Lung (tissue), 12 donors: Measurements from ENCODE around the gene TNFRSF4. TPM values are rescaled to one million over a fixed set of nuclear protein-coding genes. Genes with fewer than 3 reads are reported as not detected.

Source experiments
- ATAC-seq: fragments of 200-7000 bp; cut with Tn5 transposase; one replicate; pipeline ENCODE4 v1.9.1; 2020; ENCODE audit warnings: moderate number of reproducible peaks; ENCODE audit not compliant: insufficient read depth, low FRiP score
- DNase-seq, 3 donors: peaks; one replicate each; pipeline ENCODE4 v3.0.0-alpha.2; 2013 to 2017
- H3K27ac ChIP-seq, 2 donors: one replicate each; pipeline ENCODE4 v1.5.1; 2013; ENCODE audit warnings: mild to moderate bottlenecking in 2 of 2, moderate library complexity in 2 of 2, control low read depth in 1 of 2, inconsistent platforms in 1 of 2, low read depth in 1 of 2, low read length in 1 of 2
- H3K27me3 ChIP-seq, 3 donors: one replicate each; pipeline ENCODE4 v1.5.1; 2013; ENCODE audit warnings: low read length in 2 of 3; ENCODE audit not compliant: control insufficient read depth in 3 of 3, insufficient read depth in 3 of 3
- H3K36me3 ChIP-seq, 4 donors: one replicate each; pipeline ENCODE4 v1.5.1; 2013; ENCODE audit warnings: low read length in 4 of 4, mild to moderate bottlenecking in 1 of 4, moderate library complexity in 1 of 4; ENCODE audit not compliant: control insufficient read depth in 4 of 4, insufficient read depth in 4 of 4
- H3K4me1 ChIP-seq, 5 donors: one replicate each; pipeline ENCODE4 v1.5.1; 2013; ENCODE audit warnings: low read length in 5 of 5, mild to moderate bottlenecking in 2 of 5, moderate library complexity in 1 of 5; ENCODE audit not compliant: control insufficient read depth in 5 of 5, insufficient read depth in 5 of 5
- H3K4me3 ChIP-seq: one replicate; pipeline ENCODE4 v1.5.1; 2013; ENCODE audit warnings: mild to moderate bottlenecking, control low read depth, moderate library complexity
- H3K9ac ChIP-seq, 2 donors: one replicate each; pipeline ENCODE4 v1.5.1; 2013; ENCODE audit warnings: low read length in 2 of 2, control low read depth in 1 of 2; ENCODE audit not compliant: insufficient read depth in 1 of 2
- H3K9me3 ChIP-seq, 4 donors: one replicate each; pipeline ENCODE4 v1.5.1; 2013; ENCODE audit warnings: low read length in 3 of 4, mild to moderate bottlenecking in 1 of 4, moderate library complexity in 1 of 4; ENCODE audit not compliant: control insufficient read depth in 4 of 4, insufficient read depth in 3 of 4
- CTCF ChIP-seq: IDR thresholded peaks from 2 replicates; pipeline ENCODE4 v1.5.1; 2012; ENCODE audit warnings: mild to moderate bottlenecking; ENCODE audit errors: control extremely low read depth, extremely low read depth
- WGBS, 2 donors: extraction: QIAGEN DNeasy Blood & Tissue Kit; methylation state at CpG; one replicate each; pipeline ENCODE4 v1.1.7; 2013; 5-methylcytosine and 5-hydroxymethylcytosine counted together
- polyA plus RNA-seq, 2 donors: library from polyadenylated mRNA; stranded (reverse); fragments of 200-250 nt; gene quantifications; one replicate each; pipeline ENCODE4 v1.2.1, GENCODE V29; 2013
- total RNA-seq, 2 donors: library from RNA; depleted of rRNA in 1 of 2; stranded (reverse); fragments of >200 nt in 1 of 2; gene quantifications; one replicate each; pipeline ENCODE4 v1.2.1, GENCODE V29; 2014 to 2021
- donor health status: control.
- donor health status: control.
- donor health status: Bipolar disorder and iron deficiency.
- donor health status: healthy.
- donor health status: DM: yes; HTN: yes; CAD: no.

The TNFRSF4 gene
- total and polyA plus RNA-seq, 4 donors: 3.6 to 11.3 (median 6.9) TPM

DNA sequence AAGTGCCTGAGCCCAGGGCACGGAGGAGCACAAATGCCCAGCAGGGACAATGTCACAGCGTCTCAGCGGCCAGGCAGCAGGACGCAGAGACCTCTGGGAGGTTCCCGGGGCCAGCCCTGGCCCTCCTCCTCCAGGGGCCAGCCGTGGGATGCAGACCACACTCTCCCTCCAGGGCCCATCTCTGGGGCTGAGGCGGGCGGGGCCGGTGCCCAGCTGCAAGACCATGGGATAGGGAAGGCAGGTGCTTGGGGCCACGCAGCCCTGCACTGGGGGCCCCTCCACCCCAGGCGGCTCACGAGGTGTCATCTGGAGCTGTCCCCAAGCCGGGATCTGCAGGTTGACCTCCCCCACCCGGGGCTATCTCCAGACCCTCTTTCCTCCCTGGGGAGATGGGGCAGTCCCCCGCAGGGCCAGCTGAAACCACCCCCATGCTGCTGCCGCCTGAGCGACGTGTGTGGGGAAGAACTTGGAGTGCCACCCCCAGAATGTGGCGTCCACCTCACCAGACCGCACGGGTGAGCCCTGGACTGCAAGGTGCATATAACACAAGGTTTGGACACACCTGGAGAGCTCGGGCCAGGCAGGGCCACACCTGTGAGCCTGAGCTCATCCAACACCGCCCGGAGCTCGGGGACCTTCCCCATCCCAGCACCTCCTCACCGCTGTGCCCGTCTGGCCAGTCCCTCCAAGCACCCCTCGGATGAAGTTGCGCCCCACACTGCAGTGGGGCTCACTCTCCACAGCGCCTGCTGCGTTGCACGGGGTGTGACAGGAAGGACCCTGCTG, 44.3 kb downstream of the TNFRSF4 start:
- Histone ChIP-seq H3K9me3 (peaks cover 0 to 3% (median 0%) of the 10 kb centered on the region in 4 donors), H3K4me3 (no peak overlapping the region), H3K4me1 (peaks cover 0 to 12% (median 0%) of the 10 kb centered on the region in 5 donors), H3K27me3 (peaks cover 4 to 13% (median 9%) of the 10 kb centered on the region in 3 donors), H3K27ac (no peak overlapping the region), H3K9ac (no peak overlapping the region), H3K36me3 (no peaks in the 10 kb centered on the region)
- 73 to 76% methylated on average over 32 of the region's 32 CpGs for WGBS, 2 donors
- ATAC-seq (no peak), DNase-seq (peak in 1 of 3 donors; percentile 6)
- TF ChIP-seq CTCF: no peak

GRCh38 chr1:1168451-1169411, 45.2 kb downstream of the TNFRSF4 start:
- 85 to 89% methylated on average over 34 to 37 of the region's 37 CpGs for WGBS, 2 donors
- Histone ChIP-seq H3K27me3 (peaks cover 4 to 10% (median 9%) of the 10 kb centered on the region in 3 donors), H3K36me3 (no peaks in the 10 kb centered on the region), H3K27ac (no peak overlapping the region), H3K4me1 (peaks cover 0 to 12% (median 0%) of the 10 kb centered on the region in 5 donors), H3K4me3 (no peak overlapping the region), H3K9me3 (no peaks in the 10 kb centered on the region), H3K9ac (no peak overlapping the region)
- TF ChIP-seq CTCF: no peak
- DNase-seq (peak in 2 of 3 donors; percentile 28 to 43), ATAC-seq (no peak)

DNA sequence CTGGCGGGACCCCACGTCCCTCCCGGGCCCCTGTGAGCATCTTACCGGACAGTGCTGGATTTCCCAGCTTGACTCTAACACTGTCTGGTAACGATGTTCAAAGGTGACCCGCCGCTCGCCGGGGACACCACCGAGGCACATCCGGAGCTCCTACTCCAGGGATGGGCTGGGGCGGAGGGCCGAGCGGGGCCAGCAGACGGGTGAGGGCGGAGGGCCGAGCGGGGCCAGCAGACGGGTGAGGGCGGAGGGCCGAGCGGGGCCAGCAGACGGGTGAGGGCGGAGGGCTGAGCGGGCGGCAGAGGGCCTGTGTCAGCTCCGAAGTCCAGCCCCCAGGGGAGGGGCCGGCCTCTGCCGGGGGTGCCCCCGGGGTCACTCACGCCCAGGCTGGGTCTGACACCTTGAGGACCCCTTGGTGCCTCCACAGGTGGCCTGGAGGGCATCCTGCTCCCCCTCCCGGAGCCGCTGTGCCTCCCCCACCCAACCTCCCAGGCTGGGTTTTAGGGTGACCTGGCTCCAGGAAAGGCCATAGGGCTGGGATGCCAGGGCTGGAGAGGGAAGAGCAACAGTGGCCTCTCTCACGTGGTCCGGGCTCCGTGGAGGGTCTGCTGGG, 46.0 kb downstream of the TNFRSF4 start:
- DNase-seq: peak in 1 of 3 donors; percentile 7

More for the DNA sequence above, 46.0 kb downstream of the TNFRSF4 start:
- no peak for TF ChIP-seq CTCF
- WGBS, 2 donors: 80 to 93% methylated on average over 36 of the region's 36 CpGs
- no peak for ATAC-seq
- H3K27me3 ChIP-seq: peaks cover 2 to 9% (median 7%) of the 10 kb centered on the region in 3 donors
- no peaks in the 10 kb centered on the region for H3K9me3 ChIP-seq
- H3K9ac ChIP-seq: no peak overlapping the region
- no peaks in the 10 kb centered on the region for H3K36me3 ChIP-seq
- H3K4me1 ChIP-seq: peaks cover 0 to 12% (median 0%) of the 10 kb centered on the region in 5 donors
- no peak overlapping the region for H3K4me3 ChIP-seq
- no peak overlapping the region for H3K27ac ChIP-seq
